HG03457 (cell line): Measurements from ENCODE around the gene CA5B.
"Not testable (repeated sequence)": the region's sequence is repeated elsewhere in the genome, so short reads cannot be mapped to it uniquely, and the experiment has no call there.

ENCODE experiments used
- ATAC-seq: cut with Tn5 transposase; IDR thresholded peaks from one replicate; pipeline ENCODE4 v1.9.1; 2021; ENCODE audit warnings: moderate number of reproducible peaks; ENCODE audit not compliant: unreplicated experiment

The CA5B gene

DNA sequence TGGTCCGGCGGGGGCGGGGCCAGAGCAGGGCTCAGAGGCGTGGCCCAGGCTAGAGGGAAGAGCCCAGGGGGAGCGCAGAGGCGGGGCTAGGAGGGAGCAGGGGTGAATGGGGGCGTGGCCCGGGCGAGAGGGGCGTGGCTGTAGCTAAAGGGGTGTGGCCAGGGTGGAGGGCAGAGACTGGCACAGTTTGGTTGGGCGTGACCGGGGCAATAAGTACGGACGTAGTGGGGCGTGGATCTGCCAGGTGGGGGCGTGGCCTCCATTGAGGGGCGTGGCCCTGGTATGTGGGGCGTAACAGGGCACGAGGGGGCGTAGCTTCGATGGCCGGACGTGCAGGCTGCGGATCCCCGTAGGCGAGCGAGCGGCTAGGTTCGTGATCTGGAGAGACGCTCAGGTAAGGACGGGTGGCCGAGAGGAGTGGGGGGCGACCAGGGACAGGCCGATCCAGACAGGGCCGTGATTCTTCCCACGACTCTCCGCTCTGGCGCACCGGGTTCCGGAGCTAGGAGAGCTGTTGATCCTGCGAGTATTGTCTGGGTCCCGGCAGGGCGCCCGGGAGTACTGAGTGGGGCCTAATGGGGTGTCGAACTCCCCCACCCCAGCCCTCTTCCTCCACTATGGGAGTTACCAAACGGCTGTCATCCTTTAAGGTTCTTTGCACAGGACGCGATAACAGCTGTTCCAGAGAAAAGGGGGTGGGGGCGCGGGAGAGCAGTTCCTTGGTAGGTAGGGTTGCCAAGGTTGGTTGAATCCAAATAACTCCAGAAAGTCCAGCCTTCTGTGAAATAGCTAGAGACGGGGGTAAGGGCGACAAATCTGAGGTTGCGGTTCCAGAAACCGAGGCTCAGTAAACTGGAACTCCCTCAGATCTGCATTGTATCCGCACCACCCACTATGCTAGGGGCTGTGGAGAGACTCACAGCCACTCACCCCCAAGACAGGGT is at the start of gene CA5B:
Gene CA5B (plus strand): TSS at position 312 of the 944 bp plus-strand sequence. CDS start 11,754 bp downstream, outside the sequence.
- ATAC-seq: peak; percentile 83

- ATAC-seq: no peak
Observed at GRCh38 chrX:15694941-15695451, 43.1 kb upstream of the CA5B start.

DNA sequence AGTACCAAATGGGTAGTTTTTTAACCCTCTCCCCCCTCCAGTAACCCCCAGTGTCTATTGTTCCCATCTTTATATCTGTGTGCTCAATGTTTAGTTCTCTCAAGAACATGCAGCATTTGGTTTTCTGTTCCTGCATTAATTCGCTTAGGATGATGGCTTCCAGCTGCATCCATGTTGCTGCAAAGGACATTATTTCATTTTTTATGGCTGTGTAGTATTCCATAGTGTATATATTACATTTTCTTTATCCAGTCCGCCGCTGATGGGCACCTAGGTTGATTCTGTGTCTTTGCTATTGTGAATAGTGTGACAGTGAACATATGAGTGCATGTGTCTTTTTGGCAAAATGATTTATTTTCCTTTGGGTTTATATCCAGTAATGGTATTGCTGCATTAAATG is 41.6 kb upstream of the CA5B start:
- no peak for ATAC-seq

GRCh38 chrX:15702488-15703371 is 35.3 kb upstream of the CA5B start:
- no peak for ATAC-seq

DNA sequence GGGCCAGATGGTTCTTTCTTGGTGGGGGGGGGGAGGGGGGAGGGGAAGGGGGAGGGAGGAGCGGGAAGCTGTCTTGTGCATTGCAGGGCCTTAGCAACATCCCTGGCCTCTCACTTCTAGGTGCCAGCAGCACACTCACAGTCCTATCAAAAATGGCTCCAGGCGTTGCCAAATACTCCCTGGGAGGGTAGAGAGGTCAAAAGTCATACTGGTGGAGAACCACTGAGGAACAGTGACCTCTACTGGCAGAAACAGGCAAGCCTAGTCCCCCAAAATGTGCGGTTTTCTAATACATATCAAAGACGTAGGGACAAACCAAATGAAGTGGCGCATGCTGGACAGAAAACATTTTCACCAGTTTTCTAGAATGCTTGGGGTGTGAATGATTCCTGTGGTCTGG is 34.3 kb upstream of the CA5B start:
- not testable (repeated sequence) for ATAC-seq

GRCh38 chrX:15704273-15704672 is 33.8 kb upstream of the CA5B start:
- ATAC-seq: not testable (repeated sequence)

GRCh38 chrX:15714529-15714928 is 23.5 kb upstream of the CA5B start:
- no peak for ATAC-seq

DNA sequence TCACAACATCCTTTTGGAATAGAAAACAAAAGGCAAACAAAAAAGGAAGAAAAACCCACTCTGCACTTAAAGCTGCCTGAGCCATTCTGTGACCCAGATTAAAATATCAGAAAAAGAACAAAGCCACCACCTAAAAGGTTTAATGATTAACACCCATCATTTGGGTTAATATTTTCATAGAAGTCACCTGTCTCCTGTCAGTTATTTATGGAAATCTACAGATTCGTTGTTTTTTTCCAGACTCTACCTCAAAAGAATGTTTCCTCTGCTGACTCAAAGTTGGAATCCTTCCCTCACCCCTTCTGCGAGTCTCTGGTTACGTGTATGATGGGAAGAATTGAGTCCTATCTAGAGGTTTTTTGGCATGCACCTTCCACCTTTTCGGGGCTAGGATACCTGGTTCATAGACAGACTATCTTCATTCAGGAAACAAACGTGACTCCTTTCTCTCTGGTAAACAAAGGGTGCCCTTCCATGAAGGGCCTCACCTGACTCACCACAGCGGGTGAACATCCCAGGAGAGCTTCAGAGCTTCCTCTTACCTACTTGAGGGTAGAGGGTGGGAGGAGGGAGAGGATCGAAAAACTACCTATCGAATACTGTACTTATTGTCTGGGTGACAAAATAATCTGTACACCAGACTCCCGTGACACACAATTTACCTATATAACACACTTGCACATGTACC is 19.6 kb upstream of the CA5B start:
- ATAC-seq: no peak

- ATAC-seq: no peak
Observed at GRCh38 chrX:15719324-15719968, 18.6 kb upstream of the CA5B start.

DNA sequence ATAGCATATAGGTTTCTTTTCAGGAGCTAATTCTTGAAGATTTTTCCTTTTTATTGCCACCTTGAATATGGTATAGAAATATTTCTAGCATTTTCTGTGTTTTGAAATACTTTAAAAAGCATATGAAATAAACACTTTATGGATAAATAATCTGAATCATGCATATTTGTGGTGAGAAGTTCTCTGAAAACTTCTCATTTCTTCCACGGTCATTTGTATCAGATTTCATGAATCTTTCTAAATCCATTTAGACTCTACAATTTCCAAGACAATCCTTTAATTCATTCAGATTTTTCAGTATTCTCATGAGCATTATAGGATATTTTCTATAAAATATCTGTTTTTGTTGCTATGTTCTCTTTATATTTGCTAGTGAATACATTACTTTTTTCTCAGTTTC is 16.2 kb upstream of the CA5B start:
- ATAC-seq: no peak

GRCh38 chrX:15723887-15724517 is 14.1 kb upstream of the CA5B start:
- no peak for ATAC-seq

DNA sequence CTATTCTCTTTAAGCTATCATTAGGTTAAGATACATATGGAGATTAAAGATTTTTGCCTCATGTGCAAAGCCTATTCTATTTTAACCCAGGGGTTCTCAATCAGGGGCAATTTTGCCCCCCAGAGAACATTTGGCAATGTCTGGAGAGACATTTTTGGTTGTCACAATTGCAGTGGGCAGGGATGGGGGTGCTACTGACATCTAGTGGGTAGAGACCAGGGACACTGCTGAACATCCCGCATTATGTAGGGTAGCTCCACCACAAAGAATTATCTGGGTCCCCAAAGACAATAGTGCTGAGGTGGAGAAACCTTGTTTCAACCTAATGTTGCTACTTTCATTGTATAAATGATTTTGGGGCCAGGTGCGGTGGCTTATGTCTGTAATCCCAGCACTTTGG is 13.2 kb upstream of the CA5B start:
- ATAC-seq: no peak

DNA sequence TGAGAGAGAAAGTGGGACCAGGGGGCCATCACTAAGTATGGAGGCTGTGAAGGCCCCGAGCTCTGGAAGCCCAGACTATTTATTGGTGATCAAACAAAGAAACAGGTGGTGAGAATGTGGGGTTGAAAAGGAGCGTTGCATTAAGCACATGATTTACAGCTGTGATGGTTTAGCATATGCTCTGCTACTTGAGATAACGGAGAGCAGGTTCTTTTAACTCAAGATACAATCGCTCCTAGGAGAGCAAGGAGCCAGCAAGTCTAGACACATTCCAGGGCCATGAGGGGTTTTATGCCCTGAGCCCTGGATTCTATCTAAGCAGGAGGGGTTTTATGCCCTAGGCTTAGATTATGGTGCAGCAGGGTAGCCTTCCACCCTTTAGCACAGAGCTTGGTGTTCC is 6.7 kb upstream of the CA5B start:
- ATAC-seq: not testable (repeated sequence)

- peak; percentile 8 for ATAC-seq
Observed at GRCh38 chrX:15737190-15737958, 696 bp upstream of the CA5B start.

DNA sequence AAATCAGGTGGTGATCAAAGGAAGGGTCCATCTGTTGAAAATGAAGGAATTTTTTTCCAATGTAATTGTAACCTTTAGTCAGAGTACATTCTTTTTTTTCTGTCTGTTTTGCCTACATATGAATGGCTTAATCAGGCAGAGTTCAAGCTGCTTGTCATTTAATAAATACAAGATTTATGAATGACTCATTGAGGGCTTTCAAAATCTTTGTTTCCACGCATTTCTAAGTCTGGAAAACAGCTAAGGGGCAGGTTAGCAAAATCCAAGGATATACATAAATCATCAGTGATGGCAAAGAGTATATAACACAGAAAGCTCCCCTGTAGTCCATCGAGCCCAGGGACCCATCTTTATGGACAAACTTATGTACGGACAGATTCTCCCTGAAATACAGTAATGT is 1.8 kb downstream of the CA5B start:
- ATAC-seq: no peak

- ATAC-seq: no peak
Observed at GRCh38 chrX:15744181-15744867, 6.3 kb downstream of the CA5B start.

- no peak for ATAC-seq
Observed at GRCh38 chrX:15745179-15745578, 7.1 kb downstream of the CA5B start.

DNA sequence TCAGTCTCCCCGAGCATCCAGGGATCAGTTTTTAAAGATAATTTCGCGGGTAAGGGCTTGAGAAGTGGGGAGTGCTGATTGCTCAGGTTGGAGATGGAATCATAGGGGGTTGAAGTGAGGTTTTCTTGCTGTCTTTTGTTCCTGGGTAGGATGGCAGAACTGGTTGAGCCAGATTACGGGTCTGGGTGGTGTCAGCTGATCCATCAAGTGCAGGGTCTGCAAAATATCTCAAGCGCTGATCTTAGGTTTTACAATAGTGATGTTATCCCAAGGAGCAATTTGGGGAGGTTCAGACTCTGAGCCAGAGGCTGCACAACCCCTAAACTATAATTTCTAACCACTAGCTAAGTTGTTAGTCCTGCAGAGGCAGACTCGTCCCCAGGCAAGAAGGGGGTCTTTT is 8.6 kb downstream of the CA5B start:
- not testable (repeated sequence) for ATAC-seq
